ENCODE data around the gene JOSD1.

The JOSD1 gene

GRCh38 chr22:38707346-38707745 lies 6.6 kb upstream of the JOSD1 start:
- Histone ChIP-seq H3K4me3 (peak overlapping the region; percentile 98), H3K27ac (peak overlapping the region in 1 of 2 donors; percentile 14)
- TF ChIP-seq, protein P1, sequence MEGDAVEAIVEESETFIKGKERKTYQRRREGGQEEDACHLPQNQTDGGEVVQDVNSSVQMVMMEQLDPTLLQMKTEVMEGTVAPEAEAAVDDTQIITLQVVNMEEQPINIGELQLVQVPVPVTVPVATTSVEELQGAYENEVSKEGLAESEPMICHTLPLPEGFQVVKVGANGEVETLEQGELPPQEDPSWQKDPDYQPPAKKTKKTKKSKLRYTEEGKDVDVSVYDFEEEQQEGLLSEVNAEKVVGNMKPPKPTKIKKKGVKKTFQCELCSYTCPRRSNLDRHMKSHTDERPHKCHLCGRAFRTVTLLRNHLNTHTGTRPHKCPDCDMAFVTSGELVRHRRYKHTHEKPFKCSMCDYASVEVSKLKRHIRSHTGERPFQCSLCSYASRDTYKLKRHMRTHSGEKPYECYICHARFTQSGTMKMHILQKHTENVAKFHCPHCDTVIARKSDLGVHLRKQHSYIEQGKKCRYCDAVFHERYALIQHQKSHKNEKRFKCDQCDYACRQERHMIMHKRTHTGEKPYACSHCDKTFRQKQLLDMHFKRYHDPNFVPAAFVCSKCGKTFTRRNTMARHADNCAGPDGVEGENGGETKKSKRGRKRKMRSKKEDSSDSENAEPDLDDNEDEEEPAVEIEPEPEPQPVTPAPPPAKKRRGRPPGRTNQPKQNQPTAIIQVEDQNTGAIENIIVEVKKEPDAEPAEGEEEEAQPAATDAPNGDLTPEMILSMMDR (IDR thresholded peaks at IDR 0.05), result no peak
- DNase-seq (ENCODE audit: low spot score), result no peak

- H3K27ac ChIP-seq, result peak overlapping the region; percentile 90 to 97
- TF ChIP-seq, protein P1 (IDR thresholded peaks at IDR 0.05), result no peak
- no peak for DNase-seq (ENCODE audit: low spot score)
- peak overlapping the region; percentile 98 for H3K4me3 ChIP-seq
Observed at GRCh38 chr22:38706901-38707195, 6.1 kb upstream of the JOSD1 start.

- TF ChIP-seq, protein P1 (IDR thresholded peaks at IDR 0.05), result no peak
- Histone ChIP-seq H3K27ac (peak overlapping the region; percentile 90 to 97), H3K4me3 (peak overlapping the region; percentile 98)
- peak; percentile 83 for DNase-seq (ENCODE audit: low spot score)
Observed at GRCh38 chr22:38706101-38706900, 5.6 kb upstream of the JOSD1 start.

GRCh38 chr22:38705235-38706100 lies 4.7 kb upstream of the JOSD1 start, which contains the start of gene GTPBP1:
Gene GTPBP1 (plus strand): TSS chr22:38705944. CDS start chr22:38705956, 12 bp downstream.
- DNase-seq (ENCODE audit: low spot score), result peak; percentile 100

DNA sequence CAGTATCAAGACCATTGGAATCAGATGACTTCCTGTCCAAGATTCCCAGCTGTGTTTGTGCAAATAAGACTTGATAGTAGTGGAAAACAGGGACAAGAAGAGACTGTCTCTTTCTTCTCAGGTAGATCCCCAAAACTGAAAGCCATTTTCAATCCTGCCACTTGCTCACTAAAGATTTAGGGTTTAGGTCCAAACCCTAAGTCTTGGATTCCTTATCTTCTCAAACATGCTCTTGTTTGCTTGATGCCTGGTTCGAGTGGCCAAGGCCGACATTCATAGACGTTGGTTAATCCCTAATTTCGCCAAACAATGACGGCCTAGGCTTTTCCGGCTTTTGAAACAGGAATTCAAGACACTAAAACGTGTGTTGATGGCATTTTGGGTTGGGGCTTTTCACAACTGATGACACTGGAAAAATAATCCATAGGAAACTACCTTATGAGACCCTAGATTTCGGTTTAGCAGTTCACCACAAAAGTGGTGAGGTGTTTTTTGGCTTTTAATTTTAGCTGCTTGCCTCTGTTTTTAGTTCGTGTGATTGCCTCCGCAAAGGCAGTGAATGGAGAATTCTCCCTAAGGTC lies 4.0 kb upstream of the JOSD1 start:
- TF ChIP-seq, protein P1 (IDR thresholded peaks at IDR 0.05), result no peak
- peak overlapping the region; percentile 76 to 81 for H3K27ac ChIP-seq
- H3K4me3 ChIP-seq, result peak overlapping the region; percentile 56
- no peak for DNase-seq (ENCODE audit: low spot score)

More at GRCh38 chr22:38705235-38706100, 4.7 kb upstream of the JOSD1 start, which contains the start of gene GTPBP1:
- Histone ChIP-seq H3K4me3 (peak within 1 kb of the TSS; percentile 98), H3K27ac (peak within 1 kb of the TSS; percentile 90 to 97)
- TF ChIP-seq, protein P1 (IDR thresholded peaks at IDR 0.05), result no peak

DNA sequence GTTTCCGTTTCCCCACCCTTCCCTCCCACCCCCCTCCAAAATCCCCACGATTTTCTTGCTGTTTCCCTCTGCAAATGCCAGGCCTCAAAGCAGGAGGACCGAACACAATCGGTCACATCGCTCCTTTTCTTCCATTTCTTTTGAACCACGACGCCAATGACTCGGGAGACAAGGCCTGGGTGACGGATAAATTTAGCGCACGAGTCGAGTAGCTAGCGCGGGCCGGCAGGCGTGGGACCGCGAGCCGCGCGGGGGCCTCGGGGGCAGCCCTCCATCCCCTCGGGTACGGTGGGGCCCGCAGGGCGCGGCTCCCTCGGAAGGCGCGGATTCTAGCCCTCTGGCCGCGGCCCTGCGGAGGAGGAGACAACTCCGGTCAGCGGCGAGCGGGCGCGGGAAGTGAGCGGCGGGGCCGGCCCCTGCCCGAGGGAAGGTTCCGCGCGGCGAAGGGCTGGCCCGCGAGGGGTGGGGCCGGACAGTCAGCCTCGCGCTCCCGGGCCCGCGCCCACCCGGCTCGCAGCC lies 414 bp downstream of the JOSD1 start:
- Histone ChIP-seq H3K4me3 (peak overlapping the region; percentile 98), H3K27ac (peak overlapping the region; percentile 100)
- no peak for DNase-seq (ENCODE audit: low spot score)
- TF ChIP-seq, protein P1 (IDR thresholded peaks at IDR 0.05), result no peak
